HEK293 (cell line): ENCODE measurements around the gene FCMR.

Source experiments
- CTCF ChIA-PET: fragments of 350-600 bp; formaldehyde crosslinking; extraction: SDS; loops from one replicate; lab custom pipeline; 2021; ENCODE audit warnings: antibody characterized with exemption; lab: Yijun Ruan, JAX
- POLR2A ChIA-PET: fragments of 300-600 bp; formaldehyde crosslinking; extraction: SDS; loops from one replicate; lab custom pipeline; 2020; ENCODE audit warnings: antibody characterized with exemption, inconsistent platforms; lab: Yijun Ruan, JAX
- H3K27ac ChIP-seq: fragments of 200-500 bp; sonication (Bioruptor generic); 2 replicates; pipeline ENCODE4 v1.5.1; 2014; ENCODE audit warnings: low read depth, low read length, control low read depth, inconsistent platforms; ENCODE audit errors: extremely low read depth
- H3K36me3 ChIP-seq, 2 experiments: fragments of 200-500 bp in 1 of 2; sonication (Bioruptor generic) in 1 of 2; 1 replicate in 1 of 2; 2 replicates in 1 of 2; pipeline ENCODE4 v1.5.1; 2014 to 2017; ENCODE audit warnings: inconsistent platforms in 2 of 2, low read length in 2 of 2; ENCODE audit not compliant: control insufficient read depth in 2 of 2, insufficient read depth in 1 of 2
- H3K4me1 ChIP-seq: fragments of 200-500 bp; sonication (Bioruptor generic); 2 replicates; pipeline ENCODE4 v1.5.1; 2014; ENCODE audit warnings: mild to moderate bottlenecking, low read length, inconsistent platforms; ENCODE audit not compliant: control insufficient read depth, insufficient read depth
- H3K4me3 ChIP-seq: 2 replicates; pipeline ENCODE4 v1.5.1; 2011; ENCODE audit warnings: low read depth, mild to moderate bottlenecking, control low read depth, low read length, moderate library complexity
- H3K9me3 ChIP-seq: fragments of 200-500 bp; sonication (Bioruptor generic); 2 replicates; pipeline ENCODE4 v1.5.1; 2014; ENCODE audit warnings: low read depth, low read length, inconsistent platforms; ENCODE audit not compliant: control insufficient read depth, insufficient read depth
- EGR2 ChIP-seq: fragments of 450-650 bp; formaldehyde crosslinking; IDR thresholded peaks from 2 replicates; pipeline ENCODE4 v1.5.1; 2016; ENCODE audit warnings: low read depth, missing biosample characterization, missing genetic modification characterization
- FEZF1 ChIP-seq: fragments of 450-650 bp; formaldehyde crosslinking; IDR thresholded peaks from 2 replicates; pipeline ENCODE4 v1.5.1; 2016; ENCODE audit warnings: missing biosample characterization, missing genetic modification characterization
- GFI1B ChIP-seq: fragments of 450-650 bp; formaldehyde crosslinking; IDR thresholded peaks from 2 replicates; pipeline ENCODE4 v1.5.1; 2016; ENCODE audit warnings: missing biosample characterization, missing genetic modification characterization
- GLI2 ChIP-seq: fragments of 450-650 bp; formaldehyde crosslinking; IDR thresholded peaks from 2 replicates; pipeline ENCODE4; 2017; ENCODE audit warnings: missing biosample characterization, missing genetic modification characterization, low read depth, borderline replicate concordance
- IKZF3 ChIP-seq: fragments of 450-650 bp; IDR thresholded peaks from 2 replicates; pipeline ENCODE4 v1.5.0; 2018; ENCODE audit warnings: missing biosample characterization, mild to moderate bottlenecking, missing genetic modification characterization, moderate library complexity
- KLF16 ChIP-seq: fragments of 450-650 bp; formaldehyde crosslinking; IDR thresholded peaks from 2 replicates; pipeline ENCODE4 v1.5.1; 2017; ENCODE audit warnings: missing biosample characterization, missing genetic modification characterization
- MZF1 ChIP-seq: fragments of 450-650 bp; formaldehyde crosslinking; IDR thresholded peaks from 2 replicates; pipeline ENCODE4 v1.5.1; 2017; ENCODE audit warnings: missing biosample characterization, missing genetic modification characterization, borderline replicate concordance
- PRDM4 ChIP-seq: fragments of 450-650 bp; formaldehyde crosslinking; IDR thresholded peaks from 2 replicates; pipeline ENCODE4 v1.5.1; 2017; ENCODE audit warnings: missing biosample characterization, missing genetic modification characterization
- SCRT2 ChIP-seq: fragments of 450-650 bp; formaldehyde crosslinking; IDR thresholded peaks from 2 replicates; pipeline ENCODE4 v1.5.1; 2016; ENCODE audit warnings: missing biosample characterization, missing genetic modification characterization
- SETDB1 ChIP-seq: IDR thresholded peaks from one replicate; pipeline ENCODE4 v1.6.1; 2017; ENCODE audit warnings: mild to moderate bottlenecking, low read length, moderate library complexity, mixed read lengths; ENCODE audit not compliant: insufficient read length
- SP7 ChIP-seq: fragments of 450-650 bp; formaldehyde crosslinking; IDR thresholded peaks from 2 replicates; pipeline ENCODE4 v1.5.1; 2016; ENCODE audit warnings: missing biosample characterization, missing genetic modification characterization
- ZBTB17 ChIP-seq: fragments of 450-650 bp; formaldehyde crosslinking; IDR thresholded peaks from 2 replicates; pipeline ENCODE4 v1.5.1; 2016; ENCODE audit warnings: missing biosample characterization, missing genetic modification characterization
- ZBTB8A ChIP-seq: fragments of 450-650 bp; formaldehyde crosslinking; IDR thresholded peaks from 2 replicates; pipeline ENCODE4 v1.5.1; 2016; ENCODE audit warnings: missing biosample characterization, missing genetic modification characterization
- ZFP69B ChIP-seq: fragments of 450-650 bp; formaldehyde crosslinking; IDR thresholded peaks from 2 replicates; pipeline ENCODE4 v1.5.1; 2016; ENCODE audit warnings: missing biosample characterization, missing genetic modification characterization
- ZNF10 ChIP-seq: fragments of 450-650 bp; formaldehyde crosslinking; IDR thresholded peaks from 2 replicates; pipeline ENCODE4 v1.5.1; 2017; ENCODE audit warnings: missing biosample characterization, missing genetic modification characterization
- ZNF112 ChIP-seq: fragments of 450-650 bp; formaldehyde crosslinking; IDR thresholded peaks from 2 replicates; pipeline ENCODE4 v1.5.0; 2017; ENCODE audit warnings: missing biosample characterization, missing genetic modification characterization
- ZNF132 ChIP-seq: fragments of 450-650 bp; formaldehyde crosslinking; IDR thresholded peaks from 2 replicates; pipeline ENCODE4 v1.5.1; 2017; ENCODE audit warnings: missing biosample characterization, missing genetic modification characterization, borderline replicate concordance
- ZNF148 ChIP-seq: fragments of 450-650 bp; formaldehyde crosslinking; IDR thresholded peaks from 2 replicates; pipeline ENCODE4 v1.5.0; 2017; ENCODE audit warnings: missing biosample characterization, missing genetic modification characterization, borderline replicate concordance
- ZNF16 ChIP-seq: fragments of 450-650 bp; formaldehyde crosslinking; IDR thresholded peaks from 2 replicates; pipeline ENCODE4 v1.5.1; 2016; ENCODE audit warnings: low read depth, missing biosample characterization, missing genetic modification characterization
- ZNF239 ChIP-seq: fragments of 450-650 bp; formaldehyde crosslinking; IDR thresholded peaks from 2 replicates; pipeline ENCODE4 v1.5.1; 2016; ENCODE audit warnings: missing biosample characterization, missing genetic modification characterization
- ZNF274 ChIP-seq, 2 experiments: fragments of 200-500 bp in 1 of 2; fragments of 450-650 bp in 1 of 2; sonication (Bioruptor generic) in 1 of 2; formaldehyde crosslinking in 1 of 2; IDR thresholded peaks; 2 replicates each; pipeline versions ENCODE4 v1.5.1 to v1.6.1; 2014 to 2016; ENCODE audit warnings: borderline replicate concordance in 1 of 2, inconsistent platforms in 1 of 2, low read length in 1 of 2, missing biosample characterization in 1 of 2, missing genetic modification characterization in 1 of 2
- ZNF335 ChIP-seq: fragments of 450-650 bp; formaldehyde crosslinking; conservative IDR thresholded peaks from 2 replicates; pipeline ENCODE4 v1.5.1; 2016; ENCODE audit warnings: missing biosample characterization, missing genetic modification characterization
- ZNF423 ChIP-seq: fragments of 450-650 bp; formaldehyde crosslinking; IDR thresholded peaks from 2 replicates; pipeline ENCODE4 v1.5.1; 2016; ENCODE audit warnings: missing biosample characterization, missing genetic modification characterization
- ZNF529 ChIP-seq: fragments of 450-650 bp; formaldehyde crosslinking; IDR thresholded peaks from 2 replicates; pipeline ENCODE4 v1.5.1; 2017; ENCODE audit warnings: missing genetic modification characterization, missing biosample characterization; ENCODE audit not compliant: insufficient replicate concordance
- ZNF558 ChIP-seq: fragments of 450-650 bp; formaldehyde crosslinking; IDR thresholded peaks from 2 replicates; pipeline ENCODE4 v1.5.1; 2016; ENCODE audit warnings: missing biosample characterization, missing genetic modification characterization
- ZNF626 ChIP-seq: fragments of 450-650 bp; sonication (Bioruptor Pico); formaldehyde crosslinking; IDR thresholded peaks from 2 replicates; pipeline ENCODE4 v1.5.1; 2018; ENCODE audit warnings: missing biosample characterization, missing genetic modification characterization, inconsistent platforms
- ZSCAN16 ChIP-seq: fragments of 450-650 bp; formaldehyde crosslinking; IDR thresholded peaks from 2 replicates; pipeline ENCODE4 v1.5.1; 2016; ENCODE audit warnings: missing biosample characterization, missing genetic modification characterization
- TF ChIP-seq, protein P1 (sequence below): fragments of 450-650 bp; formaldehyde crosslinking; IDR thresholded peaks from 2 replicates; pipeline ENCODE4 v1.5.1; 2017; ENCODE audit warnings: missing biosample characterization, missing genetic modification characterization

Gene FCMR

DNA sequence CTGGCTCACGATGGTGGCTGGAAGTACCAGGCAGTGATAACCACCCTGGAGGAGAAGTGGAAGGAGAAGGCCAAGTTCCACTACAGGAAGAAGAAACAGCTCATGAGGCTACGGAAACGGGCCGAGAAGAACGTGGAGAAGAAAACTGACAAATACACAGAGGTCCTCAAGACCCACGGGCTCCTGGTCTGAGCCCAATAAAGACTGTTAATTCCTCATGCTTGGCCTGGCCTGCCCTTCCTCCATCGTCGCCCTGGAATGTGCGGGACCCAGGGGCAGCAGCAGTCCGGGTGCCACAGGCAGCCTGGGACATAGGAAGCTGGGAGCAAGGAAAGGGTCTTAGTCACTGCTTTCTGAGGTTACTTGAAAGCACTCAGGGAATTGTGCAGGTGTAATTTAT, 13.7 kb downstream of the FCMR start:
- no peak overlapping the region for H3K27ac ChIP-seq
- no peaks in the 10 kb centered on the region for H3K36me3 ChIP-seq
- no peaks in the 10 kb centered on the region for H3K9me3 ChIP-seq
- H3K4me1 ChIP-seq, result no peaks in the 10 kb centered on the region
- H3K4me3 ChIP-seq, result no peak overlapping the region
- ChIA-PET CTCF (interaction anchor here (0.9 to 3.1 kb wide), 12 partner anchors 12 to 418 kb away, joined by 3 to 22 read pairs (median 6); partner anchors contain the start of genes IL20 and IL24), POLR2A (no interaction called here)
- TF ChIP-seq ZNF626 (tag by site-specific recombination) (no peak), MZF1 (no peak), SCRT2 (tag by site-specific recombination) (no peak), PRDM4 (tag by site-specific recombination) (no peak), SP7 (tag by site-specific recombination) (no peak), ZBTB8A (tag by site-specific recombination) (no peak), ZFP69B (tag by site-specific recombination) (no peak), ZNF239 (tag by site-specific recombination) (no peak)

DNA sequence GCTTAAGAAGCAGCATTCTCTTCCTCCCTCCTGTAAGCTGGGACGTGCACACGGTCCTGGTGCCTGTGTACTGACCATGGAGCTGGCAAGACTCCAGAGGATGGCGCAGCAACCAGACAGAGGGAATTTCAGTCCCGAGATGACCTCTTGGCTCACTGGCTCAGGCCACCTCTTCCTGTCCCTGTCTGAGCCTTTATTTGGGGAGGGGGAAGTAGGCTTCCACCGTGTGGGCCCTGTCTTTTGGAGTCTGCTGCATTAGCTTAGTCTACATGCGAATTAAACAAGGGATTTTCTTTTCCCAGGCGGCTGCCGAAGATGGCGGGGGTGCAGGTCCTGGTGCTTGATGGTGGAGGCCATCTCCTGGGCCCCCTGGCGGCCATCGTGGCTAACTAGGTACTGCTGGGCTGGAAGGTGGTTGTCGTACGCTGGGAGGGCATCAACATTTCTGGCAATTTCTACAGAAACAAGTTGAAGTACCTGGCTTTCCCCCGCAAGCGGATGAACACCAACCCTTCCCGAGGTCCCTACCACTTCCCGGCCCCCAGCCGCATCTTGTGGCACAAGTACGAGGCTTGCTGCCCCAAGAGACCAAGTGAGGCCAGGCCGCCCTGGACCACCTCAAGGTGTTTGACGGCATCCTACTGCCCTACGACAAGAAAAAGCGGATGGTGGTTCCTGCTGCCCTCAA, 14.3 kb downstream of the FCMR start:
- ChIA-PET POLR2A (no interaction called here), CTCF (interaction anchor here (1.2 to 3.1 kb wide), 9 partner anchors 11 to 417 kb away, joined by 3 to 22 read pairs (median 13); partner anchors contain the start of genes IL20 and IL24)
- no peak overlapping the region for H3K4me3 ChIP-seq
- H3K36me3 ChIP-seq, result no peaks in the 10 kb centered on the region
- no peaks in the 10 kb centered on the region for H3K9me3 ChIP-seq
- no peak for TF ChIP-seq ZSCAN16 (tag by site-specific recombination)
- TF ChIP-seq GLI2 (tag by site-specific recombination), result no peak
- TF ChIP-seq ZNF10, result no peak
- TF ChIP-seq EGR2 (tag by site-specific recombination), result no peak
- no peak for TF ChIP-seq ZNF558
- TF ChIP-seq ZNF132 (tag by site-specific recombination), result no peak
- no peak for TF ChIP-seq IKZF3
- TF ChIP-seq ZNF423 (tag by site-specific recombination), result no peak
- no peak for TF ChIP-seq FEZF1 (tag by site-specific recombination)
- TF ChIP-seq ZNF112 (tag by site-specific recombination), result no peak
- TF ChIP-seq ZNF335, result no peak
- no peak for TF ChIP-seq ZNF148 (tag by site-specific recombination)
- TF ChIP-seq ZNF274 (IDR thresholded peaks at IDR 0.05; ENCODE audit: low read length), result no peak
- TF ChIP-seq ZNF274 (tag by site-specific recombination; IDR thresholded peaks at IDR 0.05; ENCODE audit: borderline replicate concordance), result no peak
- TF ChIP-seq, protein P1, sequence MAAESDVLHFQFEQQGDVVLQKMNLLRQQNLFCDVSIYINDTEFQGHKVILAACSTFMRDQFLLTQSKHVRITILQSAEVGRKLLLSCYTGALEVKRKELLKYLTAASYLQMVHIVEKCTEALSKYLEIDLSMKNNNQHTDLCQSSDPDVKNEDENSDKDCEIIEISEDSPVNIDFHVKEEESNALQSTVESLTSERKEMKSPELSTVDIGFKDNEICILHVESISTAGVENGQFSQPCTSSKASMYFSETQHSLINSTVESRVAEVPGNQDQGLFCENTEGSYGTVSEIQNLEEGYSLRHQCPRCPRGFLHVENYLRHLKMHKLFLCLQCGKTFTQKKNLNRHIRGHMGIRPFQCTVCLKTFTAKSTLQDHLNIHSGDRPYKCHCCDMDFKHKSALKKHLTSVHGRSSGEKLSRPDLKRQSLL (tag by site-specific recombination), result no peak
- TF ChIP-seq SETDB1, result no peak
- TF ChIP-seq KLF16, result no peak
- TF ChIP-seq ZBTB17 (tag by site-specific recombination), result no peak
- no peak for TF ChIP-seq ZNF529 (tag by site-specific recombination)
- TF ChIP-seq ZNF16 (tag by site-specific recombination), result no peak
- TF ChIP-seq GFI1B, result no peak
- no peak overlapping the region for H3K27ac ChIP-seq
- no peaks in the 10 kb centered on the region for H3K4me1 ChIP-seq
